GM23338 (cell line): ENCODE results near the gene SLC5A6.

ENCODE experiments used
- TF ChIP-seq, protein P1 (sequence below), 2 experiments: fragments of 200-600 bp in 1 of 2; sonication (generic) in 1 of 2; conservative IDR thresholded peaks; 2 replicates each; pipeline versions ENCODE4 v1.5.1 to v1.6.1; 2016 to 2017; ENCODE audit warnings: antibody characterized with exemption in 2 of 2, low read depth in 2 of 2, mild to moderate bottlenecking in 2 of 2, moderate library complexity in 1 of 2
- TF ChIP-seq, protein P2 (sequence below): fragments of 250-450 bp; sonication (Bioruptor Pico); IDR thresholded peaks from 2 replicates; pipeline ENCODE4 v1.5.0; 2020; ENCODE audit warnings: mild to moderate bottlenecking, moderate library complexity

DNA sequence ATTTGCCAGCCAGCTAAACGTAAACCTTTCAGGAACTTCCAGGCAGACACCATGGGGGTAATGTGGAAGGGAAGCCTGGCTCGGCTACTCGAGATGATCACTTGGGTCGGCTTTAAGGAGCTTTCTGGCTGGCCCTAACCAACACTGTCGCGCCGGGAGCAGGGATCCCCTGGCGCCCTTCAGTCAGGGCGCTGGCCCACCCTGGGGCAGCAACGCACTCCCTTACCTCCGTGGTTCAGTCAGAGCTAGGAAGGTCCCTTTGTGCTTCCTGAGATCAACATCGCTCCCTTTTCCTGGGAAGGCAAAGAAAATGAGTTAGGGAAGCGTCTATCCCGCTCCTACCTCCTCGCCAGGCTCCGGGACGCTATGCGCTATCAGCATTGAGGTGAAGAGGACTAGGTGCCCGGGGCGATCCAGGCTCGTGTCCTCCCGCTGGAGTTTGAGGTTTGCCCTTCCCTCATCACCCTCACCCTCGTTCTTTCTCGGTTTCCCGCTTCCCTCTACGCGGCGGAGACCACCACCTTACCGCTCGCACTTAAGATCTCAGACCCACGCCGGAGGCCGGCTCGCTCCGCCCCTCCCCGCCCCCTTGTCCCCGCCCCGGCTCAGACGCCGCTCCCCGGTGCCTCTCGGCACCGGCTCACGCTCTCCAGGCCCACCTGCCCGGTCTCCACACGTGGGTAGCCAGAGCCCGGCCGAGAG, 676 bp downstream of the SLC5A6 start:
- TF ChIP-seq, protein P1, sequence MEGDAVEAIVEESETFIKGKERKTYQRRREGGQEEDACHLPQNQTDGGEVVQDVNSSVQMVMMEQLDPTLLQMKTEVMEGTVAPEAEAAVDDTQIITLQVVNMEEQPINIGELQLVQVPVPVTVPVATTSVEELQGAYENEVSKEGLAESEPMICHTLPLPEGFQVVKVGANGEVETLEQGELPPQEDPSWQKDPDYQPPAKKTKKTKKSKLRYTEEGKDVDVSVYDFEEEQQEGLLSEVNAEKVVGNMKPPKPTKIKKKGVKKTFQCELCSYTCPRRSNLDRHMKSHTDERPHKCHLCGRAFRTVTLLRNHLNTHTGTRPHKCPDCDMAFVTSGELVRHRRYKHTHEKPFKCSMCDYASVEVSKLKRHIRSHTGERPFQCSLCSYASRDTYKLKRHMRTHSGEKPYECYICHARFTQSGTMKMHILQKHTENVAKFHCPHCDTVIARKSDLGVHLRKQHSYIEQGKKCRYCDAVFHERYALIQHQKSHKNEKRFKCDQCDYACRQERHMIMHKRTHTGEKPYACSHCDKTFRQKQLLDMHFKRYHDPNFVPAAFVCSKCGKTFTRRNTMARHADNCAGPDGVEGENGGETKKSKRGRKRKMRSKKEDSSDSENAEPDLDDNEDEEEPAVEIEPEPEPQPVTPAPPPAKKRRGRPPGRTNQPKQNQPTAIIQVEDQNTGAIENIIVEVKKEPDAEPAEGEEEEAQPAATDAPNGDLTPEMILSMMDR (conservative IDR thresholded peaks at IDR 0.05; ENCODE audit: low read depth in 2 of 2): no peak
- TF ChIP-seq, protein P2, sequence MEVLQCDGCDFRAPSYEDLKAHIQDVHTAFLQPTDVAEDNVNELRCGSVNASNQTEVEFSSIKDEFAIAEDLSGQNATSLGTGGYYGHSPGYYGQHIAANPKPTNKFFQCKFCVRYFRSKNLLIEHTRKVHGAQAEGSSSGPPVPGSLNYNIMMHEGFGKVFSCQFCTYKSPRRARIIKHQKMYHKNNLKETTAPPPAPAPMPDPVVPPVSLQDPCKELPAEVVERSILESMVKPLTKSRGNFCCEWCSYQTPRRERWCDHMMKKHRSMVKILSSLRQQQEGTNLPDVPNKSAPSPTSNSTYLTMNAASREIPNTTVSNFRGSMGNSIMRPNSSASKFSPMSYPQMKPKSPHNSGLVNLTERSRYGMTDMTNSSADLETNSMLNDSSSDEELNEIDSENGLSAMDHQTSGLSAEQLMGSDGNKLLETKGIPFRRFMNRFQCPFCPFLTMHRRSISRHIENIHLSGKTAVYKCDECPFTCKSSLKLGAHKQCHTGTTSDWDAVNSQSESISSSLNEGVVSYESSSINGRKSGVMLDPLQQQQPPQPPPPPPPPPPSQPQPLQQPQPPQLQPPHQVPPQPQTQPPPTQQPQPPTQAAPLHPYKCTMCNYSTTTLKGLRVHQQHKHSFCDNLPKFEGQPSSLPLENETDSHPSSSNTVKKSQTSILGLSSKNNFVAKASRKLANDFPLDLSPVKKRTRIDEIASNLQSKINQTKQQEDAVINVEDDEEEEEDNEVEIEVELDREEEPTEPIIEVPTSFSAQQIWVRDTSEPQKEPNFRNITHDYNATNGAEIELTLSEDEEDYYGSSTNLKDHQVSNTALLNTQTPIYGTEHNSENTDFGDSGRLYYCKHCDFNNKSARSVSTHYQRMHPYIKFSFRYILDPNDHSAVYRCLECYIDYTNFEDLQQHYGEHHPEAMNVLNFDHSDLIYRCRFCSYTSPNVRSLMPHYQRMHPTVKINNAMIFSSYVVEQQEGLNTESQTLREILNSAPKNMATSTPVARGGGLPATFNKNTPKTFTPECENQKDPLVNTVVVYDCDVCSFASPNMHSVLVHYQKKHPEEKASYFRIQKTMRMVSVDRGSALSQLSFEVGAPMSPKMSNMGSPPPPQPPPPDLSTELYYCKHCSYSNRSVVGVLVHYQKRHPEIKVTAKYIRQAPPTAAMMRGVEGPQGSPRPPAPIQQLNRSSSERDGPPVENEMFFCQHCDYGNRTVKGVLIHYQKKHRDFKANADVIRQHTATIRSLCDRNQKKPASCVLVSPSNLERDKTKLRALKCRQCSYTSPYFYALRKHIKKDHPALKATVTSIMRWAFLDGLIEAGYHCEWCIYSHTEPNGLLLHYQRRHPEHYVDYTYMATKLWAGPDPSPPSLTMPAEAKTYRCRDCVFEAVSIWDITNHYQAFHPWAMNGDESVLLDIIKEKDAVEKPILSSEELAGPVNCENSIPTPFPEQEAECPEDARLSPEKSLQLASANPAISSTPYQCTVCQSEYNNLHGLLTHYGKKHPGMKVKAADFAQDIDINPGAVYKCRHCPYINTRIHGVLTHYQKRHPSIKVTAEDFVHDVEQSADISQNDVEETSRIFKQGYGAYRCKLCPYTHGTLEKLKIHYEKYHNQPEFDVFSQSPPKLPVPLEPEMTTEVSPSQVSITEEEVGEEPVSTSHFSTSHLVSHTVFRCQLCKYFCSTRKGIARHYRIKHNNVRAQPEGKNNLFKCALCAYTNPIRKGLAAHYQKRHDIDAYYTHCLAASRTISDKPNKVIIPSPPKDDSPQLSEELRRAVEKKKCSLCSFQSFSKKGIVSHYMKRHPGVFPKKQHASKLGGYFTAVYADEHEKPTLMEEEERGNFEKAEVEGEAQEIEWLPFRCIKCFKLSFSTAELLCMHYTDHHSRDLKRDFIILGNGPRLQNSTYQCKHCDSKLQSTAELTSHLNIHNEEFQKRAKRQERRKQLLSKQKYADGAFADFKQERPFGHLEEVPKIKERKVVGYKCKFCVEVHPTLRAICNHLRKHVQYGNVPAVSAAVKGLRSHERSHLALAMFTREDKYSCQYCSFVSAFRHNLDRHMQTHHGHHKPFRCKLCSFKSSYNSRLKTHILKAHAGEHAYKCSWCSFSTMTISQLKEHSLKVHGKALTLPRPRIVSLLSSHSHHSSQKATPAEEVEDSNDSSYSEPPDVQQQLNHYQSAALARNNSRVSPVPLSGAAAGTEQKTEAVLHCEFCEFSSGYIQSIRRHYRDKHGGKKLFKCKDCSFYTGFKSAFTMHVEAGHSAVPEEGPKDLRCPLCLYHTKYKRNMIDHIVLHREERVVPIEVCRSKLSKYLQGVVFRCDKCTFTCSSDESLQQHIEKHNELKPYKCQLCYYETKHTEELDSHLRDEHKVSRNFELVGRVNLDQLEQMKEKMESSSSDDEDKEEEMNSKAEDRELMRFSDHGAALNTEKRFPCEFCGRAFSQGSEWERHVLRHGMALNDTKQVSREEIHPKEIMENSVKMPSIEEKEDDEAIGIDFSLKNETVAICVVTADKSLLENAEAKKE (CRISPR knock-in tag): no peak
